NCI-H146 (cell line): ENCODE data around the gene SCIMP.
"Not testable (repeated sequence)": the region's sequence is repeated elsewhere in the genome, so short reads cannot be mapped to it uniquely, and the experiment has no call there.

Experiments used
- DNase-seq: peaks from one replicate; lab custom pipeline; 2025; lab: John Stamatoyannopoulos, UW

Gene SCIMP

GRCh38 chr17:5234645-5235576, at the start of gene SCIMP:
TSS of gene SCIMP (minus strand) at chr17:5234860. CDS start at chr17:5234755, 105 bp downstream.
- DNase-seq, result no peak

DNA sequence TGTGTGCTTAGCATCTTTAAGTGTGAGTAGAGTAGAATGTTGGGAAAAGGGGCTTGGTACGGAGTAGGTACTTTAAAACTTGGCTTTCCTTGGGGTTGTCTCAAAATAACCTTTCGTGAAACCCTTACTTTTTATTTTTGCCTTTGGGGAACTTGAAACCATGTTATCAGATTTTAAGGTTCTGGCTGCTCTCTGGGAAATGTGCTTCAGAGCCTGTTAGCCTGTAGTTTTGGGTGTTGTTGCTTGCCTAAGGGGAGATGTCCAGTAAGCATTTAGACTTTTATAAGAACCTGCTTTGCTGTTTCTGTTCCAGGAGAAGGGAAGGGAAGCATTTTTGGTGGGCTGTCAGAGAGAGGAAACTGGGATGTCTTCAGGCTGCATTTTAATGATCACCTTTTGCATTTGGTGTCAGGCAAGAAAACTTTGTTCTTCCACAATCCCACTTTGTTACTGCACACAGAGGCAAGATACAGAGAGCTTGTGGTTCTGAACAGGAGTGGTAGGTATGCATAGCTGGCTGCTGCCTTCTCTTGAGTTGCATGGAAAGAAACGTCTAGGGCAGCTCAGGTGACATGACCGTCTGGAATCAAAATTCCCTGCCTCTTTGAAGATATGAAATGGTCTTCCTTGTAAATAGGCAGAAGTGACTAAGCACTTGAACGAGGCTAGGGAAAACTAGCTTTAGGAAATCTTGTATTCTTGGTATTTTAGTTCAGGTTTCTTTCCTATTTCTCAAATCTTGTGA, 49.1 kb upstream of the SCIMP start:
- no peak for DNase-seq

GRCh38 chr17:5282642-5283217, 48.1 kb upstream of the SCIMP start:
- peak; percentile 64 for DNase-seq

DNA sequence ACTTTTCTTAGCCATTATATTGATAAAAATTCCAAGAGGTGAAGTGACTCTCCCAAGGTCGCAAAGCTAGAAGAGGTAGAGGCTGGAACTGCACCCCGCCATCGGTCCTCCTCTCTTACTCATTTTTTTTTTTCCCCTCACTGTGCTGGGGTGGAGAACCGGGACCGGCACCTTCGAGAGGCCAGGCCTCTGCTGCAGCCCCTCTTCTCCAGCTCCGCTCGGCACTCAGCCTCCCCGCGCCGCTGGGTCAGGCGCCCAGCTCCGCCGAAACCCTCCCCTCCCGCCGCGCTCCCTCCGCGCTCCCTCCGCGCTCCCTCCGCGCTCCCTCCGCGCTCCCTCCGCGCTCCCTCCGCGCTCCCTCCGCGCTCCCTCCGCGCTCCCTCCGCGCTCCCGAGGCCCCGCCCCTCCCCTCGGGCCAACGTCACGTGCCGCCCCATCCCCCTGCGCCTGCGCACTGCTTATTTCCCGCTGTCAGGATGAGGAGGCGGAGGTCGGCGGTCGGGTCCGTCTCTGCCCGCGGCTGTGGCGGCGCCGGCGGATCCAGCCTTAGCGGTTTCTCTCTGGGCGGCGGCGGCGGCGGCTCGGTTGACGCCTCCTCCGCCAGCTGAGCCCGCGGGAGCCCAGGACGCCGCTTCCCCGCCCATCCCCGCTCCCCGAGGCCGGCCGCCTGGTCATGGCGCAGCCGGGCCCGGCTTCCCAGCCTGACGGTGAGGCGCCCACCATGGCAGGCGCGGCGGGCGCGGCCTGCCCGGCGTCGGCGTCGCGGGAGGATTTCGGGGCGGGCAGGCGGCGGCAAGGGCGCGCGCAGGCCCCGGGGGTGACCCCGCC, 47.4 kb upstream of the SCIMP start, which contains the start of gene RABEP1:
TSS of gene RABEP1 (plus strand) at position 471 of the 828 bp plus-strand sequence. CDS start at position 674, 203 bp downstream.
- peak; percentile 91 for DNase-seq

- no peak for DNase-seq
Measured at GRCh38 chr17:5272322-5272721, 37.7 kb upstream of the SCIMP start.

- DNase-seq, result no peak
Measured at GRCh38 chr17:5269241-5269960, 34.7 kb upstream of the SCIMP start.

DNA sequence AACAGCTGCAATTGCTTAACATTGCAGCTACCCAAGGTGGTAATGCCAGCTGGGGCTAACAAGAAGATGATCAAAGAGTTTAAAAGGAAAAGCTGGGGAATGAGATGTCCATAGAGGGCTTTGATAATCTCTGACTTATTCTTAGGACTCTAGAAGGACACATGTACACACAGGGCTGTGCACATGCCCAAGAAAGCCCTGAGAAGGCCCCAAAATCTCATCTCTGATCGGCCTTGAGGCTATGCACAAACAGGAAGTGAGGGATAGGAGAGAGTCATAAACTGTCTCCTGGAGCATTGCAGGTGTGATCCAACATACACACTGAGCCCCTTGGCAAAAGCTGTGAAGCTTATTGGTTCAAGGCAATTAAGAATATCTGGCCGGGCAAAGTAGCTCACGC, 30.2 kb upstream of the SCIMP start:
- DNase-seq, result no peak

DNA sequence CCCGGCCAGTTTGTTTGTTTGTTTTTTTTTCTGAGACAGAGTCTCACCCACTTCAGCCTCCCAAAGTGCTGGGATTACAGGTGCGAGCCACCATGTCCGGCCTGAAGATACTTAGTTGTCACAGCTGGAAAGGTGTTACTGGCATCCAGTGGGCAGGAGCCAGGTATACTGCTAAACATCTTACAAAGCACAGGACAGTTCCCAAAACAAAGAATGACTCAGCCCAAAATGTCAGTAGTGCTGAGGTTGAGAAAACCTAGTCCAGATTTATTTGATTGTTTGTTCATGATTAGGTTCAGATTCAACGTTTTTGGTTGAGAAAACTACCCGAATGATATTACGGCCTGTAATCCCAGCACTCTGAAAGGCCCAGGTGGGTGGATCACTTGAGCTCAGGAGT, 28.8 kb upstream of the SCIMP start:
- DNase-seq, result no peak

- DNase-seq, result no peak
Measured at GRCh38 chr17:5262416-5262991, 27.8 kb upstream of the SCIMP start.

DNA sequence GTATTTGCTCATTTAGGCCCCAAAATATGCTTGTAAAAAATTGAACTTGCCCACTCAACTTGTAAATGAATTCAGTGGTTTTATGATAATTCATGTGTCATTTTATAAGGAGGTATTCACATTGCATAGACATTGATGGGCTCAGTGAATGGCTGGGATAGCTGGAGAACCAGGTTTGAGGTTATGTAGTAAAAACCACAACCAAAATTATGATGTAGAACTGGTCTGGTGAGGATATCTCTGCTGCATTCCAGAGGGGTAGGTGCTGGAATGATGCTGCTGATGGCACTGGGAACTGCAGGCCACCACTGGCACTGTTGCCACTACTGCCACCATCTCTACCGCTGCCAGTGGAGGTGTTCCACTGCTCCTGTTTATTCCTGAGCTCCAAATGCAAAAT, 25.9 kb upstream of the SCIMP start:
- no peak for DNase-seq

GRCh38 chr17:5257124-5257523, 22.5 kb upstream of the SCIMP start:
- no peak for DNase-seq

DNA sequence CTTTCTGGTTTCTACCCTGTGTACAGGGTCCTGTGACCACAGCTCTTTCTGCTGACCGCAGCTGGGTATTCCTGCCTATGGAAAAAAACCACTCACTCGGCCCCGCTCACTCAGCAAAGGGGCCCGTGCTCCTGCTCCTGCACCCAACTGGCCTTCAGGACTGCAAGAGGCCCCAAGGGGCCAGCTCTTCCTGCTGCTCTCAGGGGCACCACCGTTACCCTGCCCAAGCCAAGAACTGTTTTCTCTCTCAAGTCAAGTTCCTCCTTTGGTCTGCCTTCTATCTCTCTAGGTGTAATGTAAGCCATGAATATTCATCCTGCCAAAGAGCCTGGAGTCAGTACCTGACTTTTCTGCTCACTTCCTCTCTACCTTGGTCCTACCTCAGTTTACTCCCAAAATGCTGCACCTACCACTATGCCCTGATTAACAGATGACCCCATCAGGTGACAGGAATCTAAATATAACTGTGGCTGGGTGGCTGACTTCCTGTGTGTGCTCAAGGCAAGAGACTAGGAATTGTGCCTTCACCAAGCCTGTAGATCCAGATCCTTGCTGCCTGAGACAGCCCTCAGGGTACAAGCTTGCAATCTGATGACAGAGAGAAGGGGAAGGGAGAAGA, 20.4 kb upstream of the SCIMP start:
- DNase-seq, result no peak

DNA sequence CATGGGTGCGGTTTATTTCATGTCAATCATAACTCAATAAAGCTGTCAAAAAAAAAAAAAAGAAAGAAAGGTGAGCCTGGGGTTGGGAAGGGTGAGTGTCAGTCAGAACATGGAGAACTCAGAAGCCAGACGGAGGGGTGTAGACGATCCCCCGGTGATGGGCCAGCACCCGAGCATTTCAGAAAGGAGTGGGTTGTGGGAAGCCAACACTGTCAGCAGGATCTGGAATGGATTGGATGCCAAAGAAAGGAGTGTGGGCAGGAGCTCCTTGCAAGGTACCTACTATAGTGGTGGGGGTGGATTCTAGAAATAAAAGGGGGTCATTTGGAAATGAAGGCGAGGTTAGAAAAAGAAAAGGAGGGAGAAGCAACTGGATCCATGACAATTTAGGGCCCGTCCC, 19.8 kb upstream of the SCIMP start:
- no peak for DNase-seq

- peak; percentile 71 for DNase-seq
Measured at GRCh38 chr17:5249615-5250014, 15.0 kb upstream of the SCIMP start.

DNA sequence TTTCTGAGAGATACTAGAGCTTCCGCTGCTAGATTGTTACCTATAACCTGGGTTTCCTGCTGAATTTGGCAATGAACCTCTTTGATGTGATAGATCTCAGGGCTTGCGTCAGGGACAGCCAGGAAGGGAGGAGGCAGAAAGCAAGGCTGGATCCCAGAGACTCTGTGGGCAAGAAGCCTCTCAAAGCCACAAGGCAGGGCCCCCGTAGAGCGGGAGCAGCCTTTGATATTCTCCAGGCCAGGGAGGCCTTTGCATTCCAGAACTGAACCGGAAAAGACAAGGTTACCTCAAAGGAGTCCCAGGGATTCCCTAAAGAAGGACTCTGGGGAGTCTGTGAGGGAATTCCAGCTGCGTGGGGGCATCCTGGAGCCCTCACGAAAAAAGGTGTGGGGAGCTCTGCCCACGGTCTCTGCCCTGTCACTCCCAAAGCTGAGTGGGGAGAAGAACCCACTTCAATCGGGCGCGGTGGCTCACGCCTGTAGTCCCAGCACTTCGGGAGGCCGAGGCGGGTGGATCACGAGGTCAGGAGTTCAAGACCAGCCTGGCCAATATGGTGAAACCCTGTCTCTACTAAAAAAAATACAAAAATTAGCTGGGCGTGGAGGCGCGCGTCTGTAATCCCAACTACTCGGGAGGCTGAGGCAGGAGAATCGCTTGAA, 14.3 kb upstream of the SCIMP start:
- DNase-seq, result no peak

DNA sequence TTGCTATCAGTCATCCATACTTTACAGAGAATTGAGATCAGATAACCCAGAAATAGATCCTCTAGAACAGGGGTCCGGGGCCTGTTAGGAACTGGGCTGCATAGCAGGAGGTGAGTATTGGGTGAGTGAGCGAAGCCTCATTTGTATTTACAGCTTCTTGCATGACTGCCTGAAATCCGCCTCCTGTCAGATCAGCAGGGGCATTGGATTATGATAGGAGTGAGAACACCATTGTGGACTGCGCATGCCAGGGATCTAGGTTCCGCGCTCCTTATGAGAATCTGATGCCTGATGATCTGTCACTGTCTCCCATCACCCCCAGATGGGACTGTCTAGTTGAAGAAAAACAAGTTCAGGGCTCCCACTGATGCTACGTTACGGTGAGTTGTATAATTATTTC, 13.0 kb upstream of the SCIMP start:
- DNase-seq, result peak; percentile 15

DNA sequence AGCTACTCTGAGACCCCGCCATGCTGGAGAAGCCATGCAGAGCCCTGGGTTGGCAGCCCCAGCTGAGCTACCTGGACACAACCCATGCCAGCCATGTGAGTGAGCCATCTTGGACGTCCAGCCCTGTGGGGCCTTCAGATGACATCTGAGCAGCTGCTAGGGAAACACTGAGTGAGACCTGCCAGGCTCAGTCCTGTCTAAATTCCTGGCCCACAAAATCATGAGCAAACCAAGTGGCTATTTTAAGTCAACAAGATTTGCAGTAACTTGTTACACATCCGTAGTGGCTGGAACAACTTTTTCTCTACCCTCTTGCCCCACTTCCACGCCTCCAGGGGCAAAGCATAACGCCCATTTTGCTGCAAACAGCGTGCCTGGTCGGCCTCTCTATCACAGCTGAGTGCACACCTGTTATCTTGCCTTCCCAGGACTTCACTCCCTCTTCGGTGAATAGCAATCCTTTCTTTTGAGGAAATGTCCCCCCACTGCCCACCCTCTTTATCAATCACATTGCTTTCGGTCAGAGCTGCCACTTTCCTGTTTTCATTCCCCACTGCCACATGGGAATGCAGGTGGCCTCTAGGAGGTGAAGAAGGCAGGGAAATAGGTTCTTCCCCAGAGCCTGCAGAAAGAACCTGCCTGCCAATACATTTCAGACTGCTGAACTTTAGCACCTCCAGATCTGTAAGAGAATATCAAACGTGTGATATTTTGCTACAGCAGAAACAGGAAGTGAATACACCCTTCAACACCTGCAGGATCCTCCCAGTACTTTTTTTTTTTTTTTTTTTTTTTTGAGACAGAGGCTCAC, 7.4 kb upstream of the SCIMP start:
- no peak for DNase-seq

- DNase-seq, result not testable (repeated sequence)
Measured at GRCh38 chr17:5239769-5240168, 5.1 kb upstream of the SCIMP start.

DNA sequence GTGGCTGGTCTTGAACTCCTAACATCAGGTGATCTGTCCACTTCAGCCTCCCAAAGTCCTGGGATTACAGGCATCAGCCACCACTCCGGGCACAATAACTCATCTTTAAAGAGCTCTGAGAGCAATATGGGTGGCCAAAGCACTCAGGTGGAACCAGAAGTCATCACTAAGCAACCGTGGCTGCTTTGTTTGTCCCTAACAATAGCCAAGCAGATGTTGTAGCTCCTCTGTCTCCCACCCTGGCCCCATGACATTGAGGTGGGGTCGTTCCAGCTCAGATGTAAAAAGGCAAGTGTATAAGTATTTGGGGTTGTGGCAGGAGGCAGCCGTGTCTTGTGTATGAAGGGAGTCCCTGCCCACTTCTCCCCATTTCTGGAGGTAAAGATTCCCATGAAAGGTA, 3.7 kb upstream of the SCIMP start:
- DNase-seq, result no peak
